Measurements from ENCODE around the gene CEMIP2.
"Not testable (repeated sequence)": the region's sequence is repeated elsewhere in the genome, so short reads cannot be mapped to it uniquely, and the experiment has no call there.

The CEMIP2 gene

GRCh38 chr9:71691576-71691975 is 76.7 kb downstream of the CEMIP2 start:
- H3K9me3 ChIP-seq (ENCODE audit: control insufficient read depth, low read length); H3K4me1 ChIP-seq (ENCODE audit: control insufficient read depth, insufficient read depth, low read length, poor library complexity, severe bottlenecking); H3K27ac ChIP-seq (ENCODE audit: low read depth, low read length, severe bottlenecking); H3K4me3 ChIP-seq (ENCODE audit: extremely low read depth, insufficient read depth, low read length, poor library complexity, severe bottlenecking): not testable (repeated sequence)
- peaks cover 87% of the 10 kb centered on the region for H3K36me3 ChIP-seq (ENCODE audit: control insufficient read depth, insufficient read depth, low read length)

- H3K4me3 ChIP-seq (ENCODE audit: extremely low read depth, insufficient read depth, low read length, poor library complexity, severe bottlenecking): no peak overlapping the region
- peaks cover 7% of the 10 kb centered on the region for H3K4me1 ChIP-seq (ENCODE audit: control insufficient read depth, insufficient read depth, low read length, poor library complexity, severe bottlenecking)
- no peaks in the 10 kb centered on the region for H3K9me3 ChIP-seq (ENCODE audit: control insufficient read depth, low read length)
- peaks cover 86% of the 10 kb centered on the region for H3K36me3 ChIP-seq (ENCODE audit: control insufficient read depth, insufficient read depth, low read length)
- H3K27ac ChIP-seq (ENCODE audit: low read depth, low read length, severe bottlenecking): no peak overlapping the region
- WGBS, 2 experiments (ENCODE audit: insufficient coverage in 2 of 2): 80 to 86% methylated on average over 1 to 4 of the region's 6 CpGs
These were observed 77.5 kb downstream of the CEMIP2 start for GRCh38 chr9:71690689-71691435.

- no peak overlapping the region for H3K27ac ChIP-seq (ENCODE audit: low read depth, low read length, severe bottlenecking)
- H3K36me3 ChIP-seq (ENCODE audit: control insufficient read depth, insufficient read depth, low read length): peaks cover 86% of the 10 kb centered on the region
- no peaks in the 10 kb centered on the region for H3K9me3 ChIP-seq (ENCODE audit: control insufficient read depth, low read length)
- peaks cover 14% of the 10 kb centered on the region for H3K4me1 ChIP-seq (ENCODE audit: control insufficient read depth, insufficient read depth, low read length, poor library complexity, severe bottlenecking)
- no peak overlapping the region for H3K4me3 ChIP-seq (ENCODE audit: extremely low read depth, insufficient read depth, low read length, poor library complexity, severe bottlenecking)
- WGBS, 2 experiments (ENCODE audit: insufficient coverage in 2 of 2): 93 to 97% methylated on average over 10 of the region's 10 CpGs
These were observed 78.1 kb downstream of the CEMIP2 start for GRCh38 chr9:71690063-71690688.

- H3K4me1 ChIP-seq (ENCODE audit: control insufficient read depth, insufficient read depth, low read length, poor library complexity, severe bottlenecking): peaks cover 35% of the 10 kb centered on the region
- no peaks in the 10 kb centered on the region for H3K9me3 ChIP-seq (ENCODE audit: control insufficient read depth, low read length)
- H3K4me3 ChIP-seq (ENCODE audit: extremely low read depth, insufficient read depth, low read length, poor library complexity, severe bottlenecking): no peak overlapping the region
- 80 to 86% methylated on average over 1 of the region's 1 CpG for WGBS, 2 experiments (ENCODE audit: insufficient coverage in 2 of 2)
- no peak overlapping the region for H3K27ac ChIP-seq (ENCODE audit: low read depth, low read length, severe bottlenecking)
- peaks cover 80% of the 10 kb centered on the region for H3K36me3 ChIP-seq (ENCODE audit: control insufficient read depth, insufficient read depth, low read length)
These were observed 80.6 kb downstream of the CEMIP2 start for GRCh38 chr9:71687676-71688075.

GRCh38 chr9:71685988-71686387 is 82.3 kb downstream of the CEMIP2 start:
- WGBS, 2 experiments (ENCODE audit: insufficient coverage in 2 of 2): 96 to 100% methylated on average over 1 to 4 of the region's 7 CpGs
- H3K9me3 ChIP-seq (ENCODE audit: control insufficient read depth, low read length): no peaks in the 10 kb centered on the region
- peaks cover 65% of the 10 kb centered on the region for H3K36me3 ChIP-seq (ENCODE audit: control insufficient read depth, insufficient read depth, low read length)
- H3K4me3 ChIP-seq (ENCODE audit: extremely low read depth, insufficient read depth, low read length, poor library complexity, severe bottlenecking): no peak overlapping the region
- H3K27ac ChIP-seq (ENCODE audit: low read depth, low read length, severe bottlenecking): no peak overlapping the region
- H3K4me1 ChIP-seq (ENCODE audit: control insufficient read depth, insufficient read depth, low read length, poor library complexity, severe bottlenecking): peaks cover 50% of the 10 kb centered on the region

- Histone ChIP-seq H3K36me3 (ENCODE audit: control insufficient read depth, insufficient read depth, low read length) (peaks cover 60% of the 10 kb centered on the region), H3K9me3 (ENCODE audit: control insufficient read depth, low read length) (no peaks in the 10 kb centered on the region), H3K4me3 (ENCODE audit: extremely low read depth, insufficient read depth, low read length, poor library complexity, severe bottlenecking) (no peak overlapping the region), H3K4me1 (ENCODE audit: control insufficient read depth, insufficient read depth, low read length, poor library complexity, severe bottlenecking) (peaks cover 56% of the 10 kb centered on the region), H3K27ac (ENCODE audit: low read depth, low read length, severe bottlenecking) (peak overlapping the region; percentile 41)
- whole genome bisulfite sequencing, 2 experiments (ENCODE audit: insufficient coverage in 2 of 2): no CpG with 5 or more reads among the region's 1 CpG
These were observed 82.9 kb downstream of the CEMIP2 start for GRCh38 chr9:71685394-71685793.

DNA sequence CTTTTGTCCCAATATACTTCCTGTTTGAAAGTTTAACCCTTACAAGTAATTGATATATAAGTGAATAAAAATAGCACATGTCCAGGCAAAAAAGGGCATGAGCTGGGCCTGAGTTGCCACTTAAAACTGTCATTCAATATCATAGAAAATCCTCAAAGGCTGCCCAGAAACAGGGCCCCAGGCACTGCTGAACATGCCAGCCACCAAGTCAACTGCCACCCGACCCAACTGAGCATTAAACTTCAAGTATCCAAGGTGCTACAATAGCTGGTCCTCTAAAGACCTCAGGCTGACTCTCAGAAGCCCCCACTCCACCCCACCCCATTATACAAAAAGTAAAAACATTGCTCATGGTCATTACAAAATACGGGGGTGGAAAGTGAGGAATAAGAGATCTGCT is 83.7 kb downstream of the CEMIP2 start:
- Histone ChIP-seq H3K27ac (ENCODE audit: low read depth, low read length, severe bottlenecking) (peak overlapping the region; percentile 60), H3K36me3 (ENCODE audit: control insufficient read depth, insufficient read depth, low read length) (peaks cover 53% of the 10 kb centered on the region), H3K4me3 (ENCODE audit: extremely low read depth, insufficient read depth, low read length, poor library complexity, severe bottlenecking) (no peak overlapping the region), H3K4me1 (ENCODE audit: control insufficient read depth, insufficient read depth, low read length, poor library complexity, severe bottlenecking) (peaks cover 65% of the 10 kb centered on the region), H3K9me3 (ENCODE audit: control insufficient read depth, low read length) (no peaks in the 10 kb centered on the region)
- WGBS, 2 experiments (ENCODE audit: insufficient coverage in 2 of 2): 75 to 80% methylated on average over 1 of the region's 2 CpGs

DNA sequence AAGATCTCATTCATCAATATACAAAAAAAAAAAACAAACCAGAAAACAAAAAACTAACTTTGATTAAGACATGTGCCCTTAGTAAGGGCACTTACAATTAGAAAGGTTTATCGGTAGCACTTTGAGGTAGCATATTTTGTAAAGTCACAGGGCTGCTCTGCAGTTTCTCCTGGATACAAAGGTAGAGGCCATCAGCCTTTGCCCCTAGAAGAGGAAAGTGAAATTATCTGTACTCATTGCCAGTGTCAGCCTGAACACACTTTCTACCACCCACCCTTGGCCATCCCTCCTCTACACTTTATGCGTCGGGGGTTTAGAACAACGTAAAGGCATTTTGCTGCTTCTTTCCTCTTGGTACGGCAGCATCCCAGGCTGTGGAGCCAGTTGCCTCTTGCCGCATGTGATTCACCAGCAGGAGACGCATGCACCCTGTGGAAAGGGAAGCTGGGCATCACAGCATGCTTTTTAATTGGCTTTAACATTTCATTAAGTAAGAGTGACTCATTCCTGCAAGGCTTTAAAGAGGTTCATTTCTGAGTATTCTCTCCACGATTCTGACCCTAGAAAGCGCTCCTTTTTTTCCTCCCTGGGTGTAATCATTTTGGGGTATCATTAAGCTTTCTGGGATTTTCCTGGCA is 84.6 kb downstream of the CEMIP2 start:
- peaks cover 47% of the 10 kb centered on the region for H3K36me3 ChIP-seq (ENCODE audit: control insufficient read depth, insufficient read depth, low read length)
- H3K9me3 ChIP-seq (ENCODE audit: control insufficient read depth, low read length): no peaks in the 10 kb centered on the region
- no peak overlapping the region for H3K4me3 ChIP-seq (ENCODE audit: extremely low read depth, insufficient read depth, low read length, poor library complexity, severe bottlenecking)
- 67 to 74% methylated on average over 3 to 7 of the region's 9 CpGs for WGBS, 2 experiments (ENCODE audit: insufficient coverage in 2 of 2)
- H3K4me1 ChIP-seq (ENCODE audit: control insufficient read depth, insufficient read depth, low read length, poor library complexity, severe bottlenecking): peaks cover 68% of the 10 kb centered on the region
- peak overlapping the region; percentile 60 for H3K27ac ChIP-seq (ENCODE audit: low read depth, low read length, severe bottlenecking)

DNA sequence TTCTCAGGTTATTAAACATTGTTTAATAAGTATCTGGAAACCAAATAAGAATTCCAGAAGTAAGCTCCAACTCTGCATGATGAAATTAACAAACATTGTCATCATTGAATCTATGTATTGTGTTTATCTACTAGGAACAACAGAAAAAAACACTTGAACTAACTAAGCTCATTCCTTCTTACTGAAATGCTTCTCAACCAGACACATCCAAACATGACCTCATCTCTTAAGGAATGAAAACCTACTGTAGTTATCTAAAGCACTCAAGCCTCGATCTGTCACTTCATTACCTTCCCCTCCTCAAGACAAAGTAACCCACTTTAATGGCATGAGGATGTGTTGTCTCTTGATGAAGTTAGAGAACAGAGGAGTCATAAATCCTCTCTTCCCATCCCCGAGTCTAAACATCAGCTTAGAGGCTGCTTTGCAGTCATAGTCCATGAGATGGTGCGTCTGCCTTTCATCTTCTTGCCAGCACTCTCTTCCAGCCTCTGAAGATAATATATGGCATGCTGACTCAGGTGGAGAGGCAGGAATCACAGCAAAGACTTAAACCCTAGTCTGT is 86.5 kb downstream of the CEMIP2 start:
- Histone ChIP-seq H3K9me3 (ENCODE audit: control insufficient read depth, low read length) (peaks cover under 1% of the 10 kb centered on the region), H3K36me3 (ENCODE audit: control insufficient read depth, insufficient read depth, low read length) (peaks cover 28% of the 10 kb centered on the region), H3K27ac (ENCODE audit: low read depth, low read length, severe bottlenecking) (peak overlapping the region; percentile 92), H3K4me1 (ENCODE audit: control insufficient read depth, insufficient read depth, low read length, poor library complexity, severe bottlenecking) (peaks cover 76% of the 10 kb centered on the region), H3K4me3 (ENCODE audit: extremely low read depth, insufficient read depth, low read length, poor library complexity, severe bottlenecking) (no peak overlapping the region)
- WGBS, 2 experiments (ENCODE audit: insufficient coverage in 2 of 2): no CpG with 5 or more reads among the region's 3 CpGs

DNA sequence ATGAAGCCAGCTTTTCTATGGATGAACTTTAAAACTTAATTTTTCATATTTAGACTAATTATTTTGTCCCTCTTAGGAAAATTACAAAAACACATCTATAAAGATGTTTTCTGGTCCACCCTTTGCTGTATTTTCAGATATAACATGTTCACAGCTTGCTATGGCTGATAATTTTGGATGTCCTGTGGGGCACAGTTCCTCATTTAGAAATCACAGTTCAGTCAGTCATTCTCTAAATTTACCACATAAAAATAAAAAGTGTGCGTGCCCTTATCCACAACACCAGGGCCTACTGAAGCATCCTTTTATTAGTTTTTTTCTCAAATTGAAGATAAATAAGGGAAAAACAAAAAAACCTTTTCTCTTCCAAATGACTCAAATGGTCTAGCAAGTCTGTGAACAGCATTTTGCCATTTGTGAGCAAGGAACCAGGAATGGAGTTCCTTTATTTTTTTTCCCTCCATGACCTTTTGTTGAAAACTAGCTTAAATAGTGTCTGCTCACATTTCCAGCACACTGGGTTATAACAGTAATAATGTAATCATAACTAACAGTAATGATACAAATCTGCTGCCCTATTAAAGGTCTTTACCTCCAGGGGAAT is 87.1 kb downstream of the CEMIP2 start:
- Histone ChIP-seq H3K27ac (ENCODE audit: low read depth, low read length, severe bottlenecking) (peak overlapping the region; percentile 92), H3K4me1 (ENCODE audit: control insufficient read depth, insufficient read depth, low read length, poor library complexity, severe bottlenecking) (peaks cover 72% of the 10 kb centered on the region)
- no CpG with 5 or more reads among the region's 1 CpG for WGBS, 2 experiments (ENCODE audit: insufficient coverage in 2 of 2)

More for the DNA sequence above, 87.1 kb downstream of the CEMIP2 start:
- Histone ChIP-seq H3K36me3 (ENCODE audit: control insufficient read depth, insufficient read depth, low read length) (peaks cover 23% of the 10 kb centered on the region), H3K9me3 (ENCODE audit: control insufficient read depth, low read length) (peaks cover 6% of the 10 kb centered on the region), H3K4me3 (ENCODE audit: extremely low read depth, insufficient read depth, low read length, poor library complexity, severe bottlenecking) (no peak overlapping the region)
